Body of pancreas (tissue), 4 donors: Measurements from ENCODE around the gene MYORG.

ENCODE experiments used
- POLR2A ChIP-seq, 3 donors: fragments of 450-650 bp; IDR thresholded peaks; one replicate each; pipeline ENCODE4 v1.6.1; 2016; ENCODE audit warnings: antibody characterized with exemption in 3 of 3, mild to moderate bottlenecking in 2 of 3
- TF ChIP-seq, protein P1 (sequence below), 7 experiments: fragments of 450-650 bp in 4 of 7; fragments of 200-600 bp in 3 of 7; sonication (generic) in 3 of 7; IDR thresholded peaks; one replicate each; pipeline ENCODE4 v1.5.1; 2016 to 2019; ENCODE audit warnings: antibody characterized with exemption in 7 of 7

DNA sequence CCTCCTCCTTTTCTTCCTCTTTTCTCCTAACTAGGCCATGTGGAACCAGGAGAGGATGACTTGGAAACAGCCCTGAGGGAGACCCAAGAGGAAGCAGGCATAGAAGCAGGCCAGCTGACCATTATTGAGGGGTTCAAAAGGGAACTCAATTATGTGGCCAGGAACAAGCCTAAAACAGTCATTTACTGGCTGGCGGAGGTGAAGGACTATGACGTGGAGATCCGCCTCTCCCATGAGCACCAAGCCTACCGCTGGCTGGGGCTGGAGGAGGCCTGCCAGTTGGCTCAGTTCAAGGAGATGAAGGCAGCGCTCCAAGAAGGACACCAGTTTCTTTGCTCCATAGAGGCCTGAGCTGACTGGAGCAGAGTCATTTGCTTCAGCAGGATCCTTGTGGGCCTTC is 33.6 kb downstream of the MYORG start:
- TF ChIP-seq, protein P1, sequence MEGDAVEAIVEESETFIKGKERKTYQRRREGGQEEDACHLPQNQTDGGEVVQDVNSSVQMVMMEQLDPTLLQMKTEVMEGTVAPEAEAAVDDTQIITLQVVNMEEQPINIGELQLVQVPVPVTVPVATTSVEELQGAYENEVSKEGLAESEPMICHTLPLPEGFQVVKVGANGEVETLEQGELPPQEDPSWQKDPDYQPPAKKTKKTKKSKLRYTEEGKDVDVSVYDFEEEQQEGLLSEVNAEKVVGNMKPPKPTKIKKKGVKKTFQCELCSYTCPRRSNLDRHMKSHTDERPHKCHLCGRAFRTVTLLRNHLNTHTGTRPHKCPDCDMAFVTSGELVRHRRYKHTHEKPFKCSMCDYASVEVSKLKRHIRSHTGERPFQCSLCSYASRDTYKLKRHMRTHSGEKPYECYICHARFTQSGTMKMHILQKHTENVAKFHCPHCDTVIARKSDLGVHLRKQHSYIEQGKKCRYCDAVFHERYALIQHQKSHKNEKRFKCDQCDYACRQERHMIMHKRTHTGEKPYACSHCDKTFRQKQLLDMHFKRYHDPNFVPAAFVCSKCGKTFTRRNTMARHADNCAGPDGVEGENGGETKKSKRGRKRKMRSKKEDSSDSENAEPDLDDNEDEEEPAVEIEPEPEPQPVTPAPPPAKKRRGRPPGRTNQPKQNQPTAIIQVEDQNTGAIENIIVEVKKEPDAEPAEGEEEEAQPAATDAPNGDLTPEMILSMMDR (IDR thresholded peaks at IDR 0.05) = no peak
- TF ChIP-seq POLR2A (IDR thresholded peaks at IDR 0.05) = peak in 2 of 3 donors; percentile 33 to 57
